GM10847 (cell line): ENCODE measurements around the gene OR5AN1.

ENCODE experiments used
- POLR2A ChIP-seq: IDR thresholded peaks from 2 replicates; pipeline ENCODE4 v1.6.1; 2011; ENCODE audit not compliant: insufficient read length; ENCODE audit errors: extremely low read depth

The OR5AN1 gene, protein sequence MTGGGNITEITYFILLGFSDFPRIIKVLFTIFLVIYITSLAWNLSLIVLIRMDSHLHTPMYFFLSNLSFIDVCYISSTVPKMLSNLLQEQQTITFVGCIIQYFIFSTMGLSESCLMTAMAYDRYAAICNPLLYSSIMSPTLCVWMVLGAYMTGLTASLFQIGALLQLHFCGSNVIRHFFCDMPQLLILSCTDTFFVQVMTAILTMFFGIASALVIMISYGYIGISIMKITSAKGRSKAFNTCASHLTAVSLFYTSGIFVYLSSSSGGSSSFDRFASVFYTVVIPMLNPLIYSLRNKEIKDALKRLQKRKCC

DNA sequence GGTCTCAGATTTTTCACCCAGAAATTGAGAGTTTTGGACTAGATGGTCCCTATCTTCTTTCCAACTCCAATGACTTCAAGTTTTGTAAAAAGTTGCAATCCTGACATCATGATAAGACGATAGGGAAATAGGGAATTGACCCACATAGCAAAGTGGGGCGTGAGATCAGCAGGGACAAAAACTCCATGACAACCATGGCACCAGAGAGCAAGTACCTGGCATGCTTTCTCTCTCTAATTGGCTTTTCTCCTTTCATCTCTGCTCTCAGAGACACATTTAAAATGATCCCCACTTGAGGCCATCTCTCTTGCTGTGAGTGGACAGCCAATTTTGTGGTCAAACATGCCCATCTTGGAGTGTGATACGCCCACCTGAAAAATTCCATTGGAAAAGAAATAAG is at the start of gene OR5AN1:
TSS of gene OR5AN1 (plus strand) at position 301 of the 400 bp plus-strand sequence. CDS start 5,564 bp downstream, outside the sequence.
- TF ChIP-seq POLR2A: no peak

DNA sequence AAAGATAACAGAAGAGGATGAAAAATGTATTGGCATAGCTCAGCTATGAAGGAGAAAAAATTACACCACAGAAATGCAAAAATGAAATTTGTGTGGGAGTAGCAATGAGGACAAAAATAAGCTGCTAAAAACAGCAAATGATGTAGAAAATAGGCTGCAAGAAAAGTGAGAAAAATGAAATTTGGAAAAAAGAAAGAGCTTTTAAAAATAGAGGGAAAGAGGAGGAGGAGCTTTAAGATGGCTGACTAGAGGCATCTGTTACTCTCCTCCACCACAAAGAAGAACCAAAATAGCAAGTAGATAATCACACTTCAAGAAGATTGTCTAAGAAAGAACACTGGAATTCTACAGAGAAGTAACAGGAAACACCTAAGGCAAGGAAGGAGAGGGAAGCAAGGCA is 23.7 kb upstream of the OR5AN1 start:
- TF ChIP-seq POLR2A: no peak

DNA sequence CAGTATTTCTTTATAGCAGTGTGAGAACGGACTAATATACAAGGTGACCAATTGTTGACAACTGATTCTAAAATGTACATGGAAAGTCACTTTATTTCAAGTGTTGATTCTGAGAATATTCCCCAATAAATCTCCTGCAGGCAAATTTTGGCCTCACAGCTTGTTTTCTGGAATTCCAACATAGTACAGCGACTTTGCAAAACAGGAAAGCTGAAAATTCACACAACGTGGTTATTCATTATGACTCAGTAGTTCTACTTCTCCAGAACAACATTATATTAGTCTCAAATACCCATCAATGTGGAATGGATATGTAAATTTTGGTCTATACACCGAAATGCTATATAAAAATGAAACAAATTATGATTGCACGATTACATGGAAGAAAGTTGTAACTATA is 22.5 kb upstream of the OR5AN1 start:
- TF ChIP-seq POLR2A: no peak

DNA sequence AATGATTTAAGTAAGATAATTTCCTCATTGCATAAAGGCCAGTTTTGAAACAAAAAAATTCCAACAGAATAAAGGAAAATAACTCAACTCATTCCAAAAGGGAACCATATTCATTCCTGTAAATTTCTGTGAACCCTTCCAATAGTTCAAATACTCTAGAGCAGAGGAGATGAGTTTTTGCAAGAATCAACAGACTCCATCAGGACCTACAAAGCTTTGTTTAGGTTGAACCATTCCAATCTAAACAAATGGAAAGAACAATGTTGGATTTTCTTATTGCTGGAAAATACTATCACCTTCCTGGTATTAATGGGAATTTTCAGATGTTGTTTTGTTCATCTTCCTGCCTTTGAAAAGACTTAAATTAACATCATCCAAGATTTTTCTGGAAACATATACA is 21.8 kb upstream of the OR5AN1 start:
- TF ChIP-seq POLR2A: no peak

DNA sequence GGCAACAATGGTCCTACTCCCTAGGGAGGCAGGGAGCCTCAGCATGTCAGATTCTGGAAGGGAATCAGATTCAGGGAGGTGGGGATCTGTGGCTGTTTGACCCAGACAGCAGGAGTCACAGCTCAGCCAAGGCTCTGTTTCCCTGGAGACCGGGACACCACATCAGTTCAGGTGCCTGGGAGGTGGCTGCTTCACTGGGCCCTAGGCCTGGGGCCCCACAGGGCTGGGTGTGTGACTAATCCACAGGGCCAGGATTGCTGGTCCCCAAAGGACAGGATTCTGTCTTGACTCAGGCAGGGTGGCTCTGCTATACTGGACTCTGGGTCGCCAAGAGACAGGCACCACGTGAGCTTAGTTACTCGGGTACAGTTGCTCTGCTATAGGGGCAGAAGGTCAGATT is 3.5 kb upstream of the OR5AN1 start:
- TF ChIP-seq POLR2A: no peak

DNA sequence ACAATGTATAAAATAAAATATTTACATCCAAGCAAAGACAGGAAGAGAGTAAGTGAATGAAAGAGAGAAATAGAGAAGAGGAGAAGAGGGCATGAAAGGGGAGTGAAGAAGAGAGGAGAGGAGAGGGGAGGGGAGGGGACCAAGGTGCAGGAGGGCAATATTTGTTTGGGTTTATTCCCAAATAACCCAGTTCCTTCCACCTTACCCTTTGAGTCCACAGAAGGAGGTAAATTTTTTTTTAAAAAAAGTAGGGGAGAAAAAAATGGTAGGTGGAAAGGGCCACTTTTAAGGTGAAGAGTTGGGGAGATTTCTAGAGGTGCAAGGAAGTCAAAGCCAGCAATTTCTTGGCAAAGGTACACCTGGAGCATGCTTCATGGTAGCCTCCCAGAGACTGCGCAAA is 2.1 kb upstream of the OR5AN1 start:
- TF ChIP-seq POLR2A: no peak

DNA sequence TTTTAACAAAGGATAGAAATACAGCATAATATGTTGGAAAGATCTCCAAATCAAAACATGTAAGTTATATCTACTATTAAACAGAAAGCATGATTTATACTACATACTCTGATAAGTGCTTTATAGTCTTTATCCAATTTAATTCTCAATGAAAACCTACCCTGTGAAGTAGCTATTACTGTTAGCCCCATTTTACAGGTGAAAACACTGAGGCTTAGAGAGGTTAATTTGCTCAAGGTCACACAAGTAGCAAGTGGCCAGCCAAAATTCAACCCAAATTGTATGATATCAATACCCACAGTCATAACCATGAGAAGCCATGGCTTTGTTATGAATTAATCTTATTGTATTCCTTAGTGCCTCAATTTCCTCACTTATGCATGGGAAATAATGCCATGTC is 675 bp upstream of the OR5AN1 start:
- no peak for TF ChIP-seq POLR2A

DNA sequence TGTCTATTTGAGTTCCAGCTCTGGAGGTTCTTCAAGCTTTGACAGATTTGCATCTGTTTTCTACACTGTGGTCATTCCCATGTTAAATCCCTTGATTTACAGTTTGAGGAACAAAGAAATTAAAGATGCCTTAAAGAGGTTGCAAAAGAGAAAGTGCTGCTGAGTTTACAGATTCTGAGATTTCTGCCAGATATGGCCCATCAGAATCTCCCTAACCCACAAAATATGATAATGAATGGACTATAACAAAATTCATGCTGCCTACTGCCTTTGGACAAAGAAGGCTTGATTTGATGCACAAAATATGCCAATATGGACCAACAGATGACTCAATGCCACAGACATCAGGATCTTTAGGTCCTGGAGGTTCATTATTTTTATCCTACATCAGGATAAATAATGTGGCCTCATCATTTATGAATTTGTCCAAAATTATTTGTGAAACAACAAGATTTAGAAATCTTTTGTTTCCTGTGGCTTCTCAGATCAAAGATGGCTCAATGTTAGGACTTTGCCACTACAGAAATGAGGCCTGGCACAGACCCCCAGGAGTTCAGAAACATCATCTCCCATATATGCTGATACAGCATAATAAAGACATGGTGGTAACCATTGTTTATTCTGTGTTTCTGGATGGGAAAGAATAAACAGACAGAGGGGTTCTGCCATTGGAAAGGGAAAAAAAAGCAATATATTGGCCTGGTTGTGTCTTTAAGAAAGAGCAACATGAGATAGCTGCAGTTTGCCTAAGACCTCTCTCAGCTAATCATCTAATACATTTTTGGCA is 6.7 kb downstream of the OR5AN1 start:
- TF ChIP-seq POLR2A: no peak

DNA sequence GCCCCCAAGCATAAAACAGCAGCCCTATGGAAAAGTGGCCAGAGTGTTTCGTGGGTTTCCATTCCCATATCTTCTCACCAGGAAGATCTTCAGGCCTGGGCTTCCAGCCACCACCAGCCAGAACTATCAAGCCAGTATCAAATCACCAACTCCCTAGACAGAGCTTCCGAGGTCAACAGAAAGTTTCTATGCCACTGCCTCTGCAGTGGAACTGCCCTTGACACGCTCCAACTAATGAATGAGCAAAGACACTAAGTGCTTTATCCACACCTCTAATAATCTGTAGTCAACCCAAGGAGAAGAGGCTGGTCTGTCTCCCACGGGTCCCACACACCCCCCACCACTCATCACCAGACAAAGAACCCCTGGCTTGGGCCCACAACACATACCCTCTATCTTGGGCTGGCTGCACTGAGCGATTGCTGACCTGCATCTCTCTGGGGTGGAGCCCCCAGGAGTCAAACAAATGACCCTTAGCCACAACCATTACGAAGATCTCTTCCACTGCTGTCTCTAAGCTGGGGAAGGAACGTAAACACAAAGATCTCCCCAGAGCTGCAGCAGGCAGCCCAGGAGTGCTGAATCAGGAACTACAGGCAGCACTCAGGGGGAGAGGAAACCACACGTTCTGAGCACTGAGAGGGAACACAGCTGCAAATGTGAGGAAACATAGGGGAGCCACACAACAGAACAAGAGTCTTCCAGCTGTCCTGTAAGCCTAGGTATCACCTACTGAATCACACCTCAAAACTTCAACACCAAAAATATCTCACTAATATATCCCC is 9.7 kb downstream of the OR5AN1 start:
- TF ChIP-seq POLR2A: no peak

DNA sequence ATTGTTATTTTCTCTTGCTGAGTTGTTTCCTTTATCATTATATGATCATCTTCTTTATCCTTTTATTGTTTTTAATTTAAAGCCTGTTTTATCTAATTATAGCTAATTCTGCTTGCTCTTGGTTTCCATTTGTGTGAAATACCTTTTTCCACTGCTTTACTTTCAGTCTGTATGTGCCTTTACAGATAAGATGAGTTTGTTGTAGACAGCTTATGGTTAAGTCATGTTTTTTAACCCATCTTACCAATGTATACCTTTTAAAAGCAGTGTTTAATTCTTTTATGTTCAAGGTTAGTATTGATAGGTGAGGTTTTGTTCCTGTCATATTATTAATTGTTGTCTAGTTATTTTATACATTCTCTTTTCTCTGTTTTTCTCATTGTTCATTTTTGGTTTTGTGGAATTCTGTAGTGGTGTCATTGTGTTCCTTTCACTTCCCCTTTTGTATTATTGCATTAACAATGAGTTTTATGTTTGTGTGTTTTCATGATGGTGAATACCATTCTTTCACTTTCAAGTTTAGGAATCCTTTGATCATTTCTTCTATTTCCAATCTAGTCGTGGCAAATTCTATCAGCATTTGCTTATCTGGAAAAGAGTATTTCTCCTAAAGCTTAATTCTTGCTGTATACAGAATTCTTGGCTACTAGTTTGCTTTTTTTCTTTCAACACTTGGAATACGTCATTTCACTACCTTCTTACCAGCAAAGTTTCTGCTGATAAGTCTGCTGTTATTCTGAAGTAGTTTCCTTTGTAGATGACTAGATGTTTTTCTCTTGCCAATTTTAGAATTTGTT is 21.8 kb downstream of the OR5AN1 start:
- no peak for TF ChIP-seq POLR2A

DNA sequence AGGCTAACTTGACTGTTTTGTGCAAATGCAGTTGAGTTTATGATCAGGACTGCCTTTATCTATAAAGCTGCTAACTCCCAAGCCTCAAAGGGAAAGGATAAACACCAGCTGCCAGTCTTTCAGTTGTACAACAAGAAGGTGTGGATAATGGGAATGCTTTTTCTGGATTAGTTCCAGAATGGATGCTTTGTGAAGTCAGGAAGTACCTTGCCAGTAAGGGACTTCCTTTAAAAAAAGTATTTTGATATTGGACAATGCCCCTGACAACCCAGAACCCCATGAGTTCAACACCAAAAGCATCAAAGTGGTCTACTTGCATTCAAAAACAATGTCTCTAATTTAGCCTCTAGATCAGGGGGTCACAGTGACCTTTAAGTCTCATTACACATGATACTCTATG is 35.5 kb downstream of the OR5AN1 start:
- no peak for TF ChIP-seq POLR2A

DNA sequence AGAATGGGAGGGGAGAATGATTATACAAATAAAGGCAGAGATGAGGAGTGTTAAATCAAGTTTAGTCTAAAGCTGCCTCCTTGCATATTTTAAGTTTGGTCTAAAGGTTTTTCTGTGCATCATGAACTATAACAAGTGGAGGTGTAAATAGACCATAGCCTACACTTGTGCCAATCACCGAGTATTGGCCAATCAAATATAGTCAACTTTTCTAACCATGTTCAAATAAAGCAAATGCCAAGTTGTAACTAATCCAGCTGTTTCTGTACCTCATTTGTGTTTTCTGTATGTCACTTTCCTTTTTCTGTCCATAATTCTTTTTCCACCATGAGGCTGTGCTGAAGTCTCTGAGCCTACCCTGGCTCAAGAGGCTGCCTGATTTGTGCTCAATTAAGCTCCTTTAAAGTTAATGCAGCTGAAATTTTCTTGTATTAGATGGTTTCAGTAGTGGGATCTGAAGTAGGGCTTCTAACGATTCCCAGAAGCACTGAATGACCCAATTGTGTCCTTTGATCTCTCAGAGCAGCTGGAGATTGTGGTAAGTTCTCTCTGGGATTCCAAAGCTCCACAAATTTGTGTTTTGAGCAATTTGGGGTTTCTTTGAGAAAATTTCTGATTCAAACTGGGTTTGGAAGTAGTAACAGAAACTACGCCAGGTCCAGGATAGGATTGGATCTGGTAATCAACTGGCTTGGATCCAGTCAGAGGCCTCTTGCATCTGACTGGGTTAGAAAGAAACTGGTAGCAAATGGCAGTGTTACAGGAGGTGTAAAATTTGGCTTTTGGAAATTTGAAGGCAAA is 42.0 kb downstream of the OR5AN1 start:
- no peak for TF ChIP-seq POLR2A

DNA sequence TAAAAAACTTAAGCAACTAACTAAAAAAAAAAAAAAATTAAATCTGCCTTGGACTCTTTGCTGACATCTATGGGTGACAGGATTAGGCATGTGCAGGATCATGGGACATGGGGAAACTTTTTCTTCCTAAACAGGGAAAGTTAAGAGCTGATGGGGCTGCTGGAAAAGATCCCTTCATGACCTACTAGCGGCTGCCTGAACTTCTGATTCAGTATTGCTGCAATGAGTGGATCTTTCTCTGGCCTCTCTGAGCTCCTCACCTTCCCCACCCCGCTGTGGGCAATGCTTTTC is 42.5 kb downstream of the OR5AN1 start:
- TF ChIP-seq POLR2A: no peak

DNA sequence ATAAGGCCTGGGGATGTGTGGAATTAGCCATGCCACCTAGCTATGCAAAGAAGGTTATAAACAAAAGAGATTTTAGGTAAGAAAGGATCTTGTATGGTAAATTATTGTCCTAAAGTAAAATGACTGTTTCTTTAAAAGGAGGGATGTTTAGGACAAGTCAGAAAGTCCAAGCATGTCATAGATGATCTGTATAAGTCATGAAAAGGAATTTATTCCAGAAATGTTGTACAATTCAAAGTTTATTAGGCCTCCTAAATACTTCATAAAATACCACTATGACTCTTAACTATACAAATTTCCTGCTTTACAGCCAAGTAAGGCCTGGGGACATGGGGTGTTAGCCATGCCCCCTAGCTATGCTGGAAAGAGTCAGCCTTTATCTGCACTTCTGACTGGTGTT is 44.9 kb downstream of the OR5AN1 start:
- TF ChIP-seq POLR2A: no peak

DNA sequence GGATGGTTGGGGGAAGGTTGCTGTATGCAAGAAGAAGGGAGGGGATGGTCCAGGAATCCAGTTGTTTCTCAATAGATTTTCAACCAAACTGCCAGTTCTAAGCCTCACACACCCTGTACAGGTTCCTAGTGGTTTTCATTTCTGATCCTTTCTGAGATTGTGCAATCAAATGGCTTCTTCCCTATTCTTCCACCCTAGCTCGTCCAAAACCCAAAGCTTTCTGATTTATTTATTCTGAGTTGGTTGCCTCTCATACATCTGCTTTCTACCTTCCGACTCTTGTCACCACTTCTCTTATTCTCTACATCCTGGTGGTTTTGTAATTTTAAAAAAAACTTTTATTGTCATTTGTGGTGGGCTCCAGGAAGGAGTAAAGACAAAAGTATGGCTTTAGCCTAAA is 55.0 kb downstream of the OR5AN1 start:
- TF ChIP-seq POLR2A: no peak

DNA sequence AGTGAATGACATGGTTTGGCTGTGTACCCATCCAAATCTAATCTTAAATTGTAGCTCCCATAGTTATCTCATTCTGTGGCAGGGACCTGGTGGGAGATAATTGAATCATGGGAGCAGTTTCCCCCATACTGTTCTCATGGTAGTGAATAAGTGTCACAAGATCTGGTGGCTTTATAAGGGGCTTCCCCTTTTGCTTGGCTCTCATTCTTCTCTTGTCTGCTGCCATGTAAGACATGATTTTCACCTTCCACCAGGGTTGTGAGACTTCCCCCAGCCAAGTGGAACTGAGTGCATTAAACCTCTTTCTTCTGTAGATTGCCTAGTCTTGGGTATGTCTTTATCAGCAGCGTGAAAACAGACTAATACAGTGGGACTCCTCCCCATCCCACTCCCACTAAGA is 56.4 kb downstream of the OR5AN1 start:
- no peak for TF ChIP-seq POLR2A
